Neural cell (in vitro differentiated cells): Measurements from ENCODE around the gene CYP19A1. TPM values are rescaled to one million over a fixed set of nuclear protein-coding genes. Genes with fewer than 3 reads are reported as not detected.

Experiments used
- H2AFZ ChIP-seq: fragments of 200-600, 300-800 bp; sonication (generic), shearing (Covaris generic); 2 replicates; pipeline ENCODE4 v1.6.0; 2014; ENCODE audit warnings: low read depth, mild to moderate bottlenecking, antibody characterized with exemption, low read length, moderate library complexity
- H3F3A ChIP-seq: fragments of 200-600 bp; shearing (Covaris generic); 2 replicates; pipeline ENCODE4 v1.6.1; 2016; ENCODE audit warnings: mild to moderate bottlenecking, moderate library complexity, mixed read lengths, antibody characterized with exemption, low read length; ENCODE audit not compliant: insufficient read depth, poor library complexity, severe bottlenecking
- H3K27ac ChIP-seq: fragments of 200-600, 300-800 bp; sonication (generic), shearing (Covaris generic); 2 replicates; pipeline ENCODE4 v1.5.1; 2014; ENCODE audit warnings: mild to moderate bottlenecking, low read length, moderate library complexity
- H3K27me3 ChIP-seq: fragments of 300-800, 200-600 bp; sonication (generic), shearing (Covaris generic); 2 replicates; pipeline ENCODE4 v1.6.0; 2014; ENCODE audit warnings: mild to moderate bottlenecking, low read depth, low read length, moderate library complexity; ENCODE audit not compliant: insufficient read depth
- H3K36me3 ChIP-seq: fragments of 300-800, 200-600 bp; sonication (generic), shearing (Covaris generic); 2 replicates; pipeline ENCODE4 v1.5.1; 2014; ENCODE audit warnings: mild to moderate bottlenecking, antibody characterized with exemption, low read length, moderate library complexity; ENCODE audit not compliant: insufficient read depth
- H3K4me2 ChIP-seq: fragments of 300-800, 200-600 bp; sonication (generic), shearing (Covaris generic); 2 replicates; pipeline ENCODE4 v1.6.0; 2014; ENCODE audit warnings: mild to moderate bottlenecking, low read length
- H3K4me3 ChIP-seq: fragments of 300-800, 200-600 bp; sonication (generic), shearing (Covaris generic); 2 replicates; pipeline ENCODE4 v1.5.1; 2014; ENCODE audit warnings: mild to moderate bottlenecking, low read length, moderate library complexity
- H3K79me2 ChIP-seq: fragments of 200-600 bp; shearing (Covaris generic); replicated peaks from 2 replicates; pipeline ENCODE4 v1.6.0; 2014; ENCODE audit warnings: mild to moderate bottlenecking, low read length, moderate library complexity; ENCODE audit not compliant: insufficient read depth
- H3K9ac ChIP-seq: fragments of 300-800, 200-600 bp; sonication (generic), shearing (Covaris generic); 2 replicates; pipeline ENCODE4 v1.6.1; 2016; ENCODE audit warnings: mild to moderate bottlenecking, low read length, mixed read lengths
- H3K9me2 ChIP-seq: fragments of 200-600 bp; shearing (Covaris generic); 2 replicates; pipeline ENCODE4 v1.6.1; 2016; ENCODE audit warnings: mild to moderate bottlenecking, low read length, mixed read lengths; ENCODE audit not compliant: insufficient read depth
- H3K9me3 ChIP-seq: fragments of 200-600, 300-800 bp; sonication (generic), shearing (Covaris generic); 2 replicates; pipeline ENCODE4 v1.6.1; 2016; ENCODE audit warnings: mild to moderate bottlenecking, mixed run types, low read length, moderate library complexity, mixed read lengths
- H4K20me1 ChIP-seq: fragments of 200-600 bp; shearing (Covaris generic); 2 replicates; pipeline ENCODE4 v1.6.1; 2016; ENCODE audit warnings: mild to moderate bottlenecking, mixed run types; ENCODE audit not compliant: insufficient read depth
- CTCF ChIP-seq: fragments of 450-650 bp; IDR thresholded peaks from 2 replicates; pipeline ENCODE4 v1.5.1; 2014; ENCODE audit warnings: antibody characterized with exemption, mild to moderate bottlenecking, moderate library complexity; ENCODE audit not compliant: poor library complexity, severe bottlenecking
- EP300 ChIP-seq: fragments of 450-650 bp; conservative IDR thresholded peaks from 2 replicates; pipeline ENCODE4 v1.6.1; 2014; ENCODE audit warnings: antibody characterized with exemption, mild to moderate bottlenecking, moderate library complexity; ENCODE audit not compliant: poor library complexity, severe bottlenecking
- EZH2 ChIP-seq: fragments of 200-600, 300-800 bp; shearing (Covaris generic), sonication (generic); IDR thresholded peaks from 2 replicates; pipeline ENCODE4 v1.6.1; 2014; ENCODE audit warnings: antibody characterized with exemption, low read length, borderline replicate concordance, mild to moderate bottlenecking; ENCODE audit not compliant: insufficient read depth, poor library complexity, severe bottlenecking
- MXI1 ChIP-seq: fragments of 450-650 bp; conservative IDR thresholded peaks from 2 replicates; pipeline ENCODE4 v1.6.1; 2014; ENCODE audit warnings: antibody characterized with exemption, mild to moderate bottlenecking; ENCODE audit not compliant: poor library complexity, severe bottlenecking
- POLR2AphosphoS5 ChIP-seq: IDR thresholded peaks from 2 replicates; pipeline ENCODE4 v1.6.1; 2012
- RAD21 ChIP-seq: fragments of 450-650 bp; conservative IDR thresholded peaks from 2 replicates; pipeline ENCODE4 v1.6.1; 2014; ENCODE audit warnings: antibody characterized with exemption, mild to moderate bottlenecking, moderate library complexity
- REST ChIP-seq: IDR thresholded peaks from 2 replicates; pipeline ENCODE4 v1.6.1; 2012; ENCODE audit warnings: borderline replicate concordance
- SMC3 ChIP-seq: fragments of 450-650 bp; conservative IDR thresholded peaks from 2 replicates; pipeline ENCODE4 v1.6.1; 2014; ENCODE audit warnings: antibody characterized with exemption, mild to moderate bottlenecking, moderate library complexity; ENCODE audit not compliant: poor library complexity
- TAF1 ChIP-seq: IDR thresholded peaks from 2 replicates; pipeline ENCODE4 v1.6.1; 2012; ENCODE audit warnings: low read depth
- polyA plus RNA-seq: library from polyadenylated mRNA; depleted of rRNA; stranded (reverse); fragments of >200 nt; gene quantifications from 2 replicates; pipeline ENCODE4 v1.2.3, GENCODE V29; 2014

The CYP19A1 gene
- polyA plus RNA-seq, 1 donor from 2014 or later, result not detected

- Histone ChIP-seq H3K9me2 (no peaks in the 10 kb centered on the region), H3K4me3 (no peak overlapping the region), H2AFZ (no peak overlapping the region), H4K20me1 (no peaks in the 10 kb centered on the region), H3K27me3 (no peaks in the 10 kb centered on the region), H3K9me3 (no peaks in the 10 kb centered on the region), H3K4me2 (no peak overlapping the region), H3K9ac (no peak overlapping the region), H3K36me3 (no peaks in the 10 kb centered on the region), H3F3A (no peaks in the 10 kb centered on the region), H3K27ac (no peak overlapping the region), H3K79me2 (no peaks in the 10 kb centered on the region)
- TF ChIP-seq POLR2AphosphoS5 (no peak), SMC3 (no peak), CTCF (no peak), EZH2 (no peak), TAF1 (no peak), MXI1 (no peak), REST (no peak), RAD21 (no peak), EP300 (no peak)
Observed at GRCh38 chr15:51191766-51192165, 146.6 kb downstream of the CYP19A1 start.

GRCh38 chr15:51191072-51191670, 147.2 kb downstream of the CYP19A1 start:
- no peak overlapping the region for H3K4me3 ChIP-seq
- H3K79me2 ChIP-seq, result no peaks in the 10 kb centered on the region
- H4K20me1 ChIP-seq, result no peaks in the 10 kb centered on the region
- H3K4me2 ChIP-seq, result no peak overlapping the region
- H3F3A ChIP-seq, result no peaks in the 10 kb centered on the region
- H3K9me2 ChIP-seq, result no peaks in the 10 kb centered on the region
- no peaks in the 10 kb centered on the region for H3K36me3 ChIP-seq
- H3K9me3 ChIP-seq, result no peaks in the 10 kb centered on the region
- TF ChIP-seq REST (no peak), RAD21 (no peak), MXI1 (no peak), TAF1 (no peak), SMC3 (no peak), POLR2AphosphoS5 (no peak), EZH2 (no peak), CTCF (no peak), EP300 (no peak)
- no peaks in the 10 kb centered on the region for H3K27me3 ChIP-seq
- H3K9ac ChIP-seq, result no peak overlapping the region
- no peak overlapping the region for H3K27ac ChIP-seq
- no peak overlapping the region for H2AFZ ChIP-seq
